HPDE6-E6E7 (cell line): Measurements from ENCODE around the gene CD63.

Experiments
- DNase-seq: peaks from one replicate; pipeline ENCODE4 v3.0.0; 2011; ENCODE audit warnings: missing footprints; ENCODE audit errors: extremely low spot score

CD63 gene

GRCh38 chr12:55704824-55705718, 23.7 kb downstream of the CD63 start:
- no peak for DNase-seq

DNA sequence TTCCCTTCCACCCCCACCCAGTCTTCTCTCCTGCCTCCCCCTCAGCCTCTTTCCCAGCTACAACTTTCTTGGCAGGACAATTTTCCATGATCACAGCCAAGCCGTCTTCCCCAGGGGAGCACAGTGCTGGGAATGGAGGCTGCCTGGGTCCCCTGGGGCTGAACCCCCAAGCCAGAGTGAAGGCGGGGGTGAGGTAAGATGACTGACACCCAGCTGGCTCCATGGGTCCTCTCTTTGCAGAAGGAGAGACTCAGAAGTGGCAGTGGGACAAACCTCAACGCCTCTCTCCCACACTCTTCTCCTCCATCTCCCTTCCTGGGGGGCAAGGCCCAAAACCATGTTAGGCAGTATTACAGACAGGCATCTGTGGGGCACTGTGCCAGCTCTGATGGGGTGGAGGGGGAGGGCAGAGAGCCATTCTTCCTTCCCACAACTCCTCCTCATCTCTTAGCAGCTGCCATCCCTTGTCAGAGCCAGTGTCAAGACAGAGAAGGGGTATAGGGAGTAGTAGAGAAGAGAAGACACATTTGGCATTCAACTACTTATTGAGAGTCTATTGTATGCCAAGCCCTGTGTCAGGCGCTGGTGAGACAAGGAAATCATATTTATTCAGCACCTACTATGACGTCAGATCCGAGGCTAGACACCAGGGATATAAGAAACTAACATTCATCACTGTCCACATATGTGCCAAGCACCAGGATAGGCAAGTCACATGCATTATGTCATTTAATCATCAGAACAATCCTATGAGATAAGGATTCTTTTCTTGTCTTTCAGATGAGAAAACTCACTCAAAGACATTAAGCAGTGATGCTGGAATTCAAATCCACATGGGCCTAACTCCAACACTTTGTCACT, 24.7 kb downstream of the CD63 start:
- DNase-seq: no peak

- DNase-seq: no peak
Measured at GRCh38 chr12:55703288-55703687, 25.5 kb downstream of the CD63 start.

DNA sequence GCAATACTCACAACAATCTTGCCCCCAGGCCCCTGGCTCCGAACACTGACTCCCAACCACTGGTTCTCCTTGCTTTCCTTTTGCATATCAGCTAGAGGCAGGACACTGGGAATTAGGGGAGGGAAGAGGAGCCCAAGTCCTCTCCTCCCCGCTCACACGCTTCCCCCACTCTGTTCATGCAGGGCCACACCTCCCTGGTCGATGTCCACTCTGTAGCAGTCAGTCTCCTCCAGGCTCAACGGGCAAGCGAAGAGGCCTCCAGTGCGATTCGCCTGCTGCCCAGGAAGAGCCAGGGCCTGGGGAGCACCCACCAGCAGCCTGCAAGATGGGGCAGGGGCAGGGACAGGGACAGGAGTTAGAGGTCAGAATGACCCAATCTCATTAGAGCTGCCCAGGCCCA, 25.9 kb downstream of the CD63 start:
- DNase-seq: no peak

DNA sequence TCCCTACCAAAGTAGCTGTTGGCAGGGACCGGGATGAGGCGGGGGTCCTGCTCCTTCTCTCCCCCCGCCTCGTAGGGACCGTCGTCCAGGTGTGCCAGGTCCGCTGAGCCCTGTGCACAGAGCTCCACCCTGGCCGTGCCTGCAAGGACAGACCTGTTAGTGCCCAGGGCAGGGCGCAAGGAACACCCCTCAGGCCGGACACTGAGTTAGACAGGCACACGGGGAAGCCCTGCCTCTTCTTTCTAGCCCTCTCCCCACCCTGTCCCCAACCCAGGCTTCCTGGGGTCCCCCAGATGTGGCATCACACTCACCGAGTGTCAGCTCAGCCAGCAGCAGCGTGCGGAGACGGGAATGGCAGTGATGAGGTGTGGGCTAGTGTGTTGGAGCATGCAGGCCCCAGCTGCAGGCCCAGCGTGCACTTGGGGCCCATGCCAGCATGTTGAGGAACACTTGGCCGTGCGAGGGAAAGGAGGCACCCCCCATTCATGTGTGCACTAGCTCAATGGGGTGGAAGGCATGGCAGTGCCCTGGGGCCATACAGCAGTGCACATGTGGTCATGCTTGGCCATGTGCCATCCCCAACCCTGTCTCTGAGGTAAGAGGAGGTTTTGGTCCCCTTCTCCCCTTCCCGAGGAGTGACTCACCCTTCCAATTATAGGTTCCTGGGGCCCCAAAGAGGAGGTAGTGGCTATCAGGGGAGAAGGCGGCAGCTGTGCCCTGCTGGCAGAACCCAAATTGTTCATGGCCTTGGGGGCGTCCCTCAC, 28.4 kb downstream of the CD63 start:
- DNase-seq: no peak

DNA sequence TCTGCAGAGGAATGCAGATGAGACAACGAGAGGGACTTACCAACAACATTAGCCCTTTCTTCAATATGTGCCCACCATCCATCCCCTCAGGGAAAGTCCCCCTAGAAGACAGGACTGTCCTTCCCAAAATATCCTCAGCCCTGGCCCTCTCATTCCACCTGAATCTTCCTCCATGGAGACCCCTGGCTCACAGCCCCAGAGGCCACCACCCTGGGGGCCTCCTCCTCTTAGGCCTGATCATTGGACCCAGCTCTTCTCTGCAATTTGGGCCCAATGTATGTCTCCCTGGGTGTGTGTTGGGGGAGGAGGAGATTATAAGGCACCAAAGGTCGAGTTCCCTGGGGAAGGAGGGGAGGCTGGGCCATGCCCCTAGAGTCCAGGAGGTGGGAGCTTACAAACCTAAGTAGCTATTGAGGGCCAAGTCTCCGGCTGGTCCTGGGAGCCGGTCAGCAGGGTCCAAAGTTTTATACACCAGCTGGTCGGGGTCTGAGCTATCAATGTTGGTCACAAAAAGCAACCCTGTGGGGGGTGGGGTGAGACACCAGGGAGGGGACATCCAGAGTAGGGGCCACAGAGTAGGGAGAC, 29.2 kb downstream of the CD63 start:
- no peak for DNase-seq

DNA sequence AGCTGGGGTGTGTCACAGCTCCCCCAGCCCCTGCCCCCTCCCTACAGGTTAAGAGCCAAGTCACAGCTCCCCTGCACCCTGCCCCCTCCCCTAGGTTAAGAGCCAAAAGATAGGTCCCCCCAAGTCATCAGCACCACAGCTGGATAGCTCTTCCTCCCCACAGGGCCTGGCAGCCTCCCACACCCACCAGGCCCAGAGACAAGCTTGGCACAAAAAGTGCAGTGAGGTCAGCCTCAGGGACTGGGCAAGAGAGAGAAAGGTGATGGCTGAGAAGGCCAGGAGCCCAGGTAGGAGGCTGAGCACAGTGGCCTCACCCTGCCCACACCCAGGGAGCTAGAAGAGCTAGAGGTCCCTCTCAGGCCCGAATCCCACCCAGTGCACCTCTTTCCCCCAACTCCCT, 29.8 kb downstream of the CD63 start:
- no peak for DNase-seq

- DNase-seq: no peak
Measured at GRCh38 chr12:55698241-55698955, 30.4 kb downstream of the CD63 start.

DNA sequence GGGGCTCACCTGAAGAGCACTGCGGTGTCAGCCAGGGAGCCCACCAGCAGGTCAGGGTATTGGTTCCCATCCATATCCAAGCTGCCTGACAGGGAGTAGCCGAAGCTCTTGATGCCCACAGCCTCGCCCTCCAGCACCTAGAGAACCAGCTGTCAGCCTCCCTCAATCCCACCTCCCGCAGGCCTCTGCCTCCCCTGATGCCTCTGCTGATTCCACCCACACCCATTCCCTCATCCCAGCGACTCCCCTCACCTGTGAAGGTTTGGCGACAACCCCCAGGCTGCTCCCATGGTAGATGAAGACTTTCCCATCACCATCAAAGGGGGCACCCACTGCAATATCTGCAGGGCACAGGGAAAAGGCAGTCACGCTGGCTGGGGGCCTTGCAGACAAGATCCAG, 31.1 kb downstream of the CD63 start:
- no peak for DNase-seq

GRCh38 chr12:55696796-55697462, 31.9 kb downstream of the CD63 start:
- DNase-seq: no peak

- DNase-seq: no peak
Measured at GRCh38 chr12:55696141-55696540, 32.7 kb downstream of the CD63 start.

DNA sequence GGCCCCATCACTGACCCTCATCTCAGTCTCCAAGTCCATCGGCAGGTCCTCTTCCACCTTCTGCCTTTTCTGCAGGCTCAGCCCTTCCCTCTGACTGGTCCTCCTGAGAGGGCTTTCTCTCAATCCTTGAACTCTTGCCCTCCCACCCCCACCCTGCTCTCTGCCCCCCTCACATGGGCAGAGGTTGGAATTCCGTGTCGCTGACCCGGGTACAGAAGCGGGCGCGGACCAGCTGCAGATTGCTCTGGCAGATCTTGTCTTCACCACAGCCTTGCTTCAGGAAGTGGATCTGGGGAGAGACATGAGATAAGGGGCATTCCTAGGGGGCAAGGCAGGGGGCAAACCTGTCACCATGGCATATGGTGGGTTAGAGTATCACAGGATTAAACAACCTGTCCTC, 33.5 kb downstream of the CD63 start:
- no peak for DNase-seq

- no peak for DNase-seq
Measured at GRCh38 chr12:55694651-55695050, 34.2 kb downstream of the CD63 start.

DNA sequence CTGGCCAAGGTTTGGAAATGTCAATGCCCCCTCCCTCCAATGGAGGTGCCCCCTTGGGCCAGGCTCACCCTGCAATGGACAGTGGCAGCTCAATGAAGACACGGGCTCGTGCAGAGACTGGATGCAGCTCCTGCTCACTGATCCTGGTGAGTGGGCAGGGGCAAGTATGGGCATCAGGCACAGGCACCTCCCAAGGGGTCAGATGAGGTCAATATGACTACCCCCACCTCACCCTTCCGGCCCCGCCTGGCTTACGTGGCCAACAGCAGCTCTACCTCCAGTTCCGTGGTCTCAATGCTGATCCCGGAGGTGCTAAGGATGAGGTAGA, 34.7 kb downstream of the CD63 start:
- no peak for DNase-seq

DNA sequence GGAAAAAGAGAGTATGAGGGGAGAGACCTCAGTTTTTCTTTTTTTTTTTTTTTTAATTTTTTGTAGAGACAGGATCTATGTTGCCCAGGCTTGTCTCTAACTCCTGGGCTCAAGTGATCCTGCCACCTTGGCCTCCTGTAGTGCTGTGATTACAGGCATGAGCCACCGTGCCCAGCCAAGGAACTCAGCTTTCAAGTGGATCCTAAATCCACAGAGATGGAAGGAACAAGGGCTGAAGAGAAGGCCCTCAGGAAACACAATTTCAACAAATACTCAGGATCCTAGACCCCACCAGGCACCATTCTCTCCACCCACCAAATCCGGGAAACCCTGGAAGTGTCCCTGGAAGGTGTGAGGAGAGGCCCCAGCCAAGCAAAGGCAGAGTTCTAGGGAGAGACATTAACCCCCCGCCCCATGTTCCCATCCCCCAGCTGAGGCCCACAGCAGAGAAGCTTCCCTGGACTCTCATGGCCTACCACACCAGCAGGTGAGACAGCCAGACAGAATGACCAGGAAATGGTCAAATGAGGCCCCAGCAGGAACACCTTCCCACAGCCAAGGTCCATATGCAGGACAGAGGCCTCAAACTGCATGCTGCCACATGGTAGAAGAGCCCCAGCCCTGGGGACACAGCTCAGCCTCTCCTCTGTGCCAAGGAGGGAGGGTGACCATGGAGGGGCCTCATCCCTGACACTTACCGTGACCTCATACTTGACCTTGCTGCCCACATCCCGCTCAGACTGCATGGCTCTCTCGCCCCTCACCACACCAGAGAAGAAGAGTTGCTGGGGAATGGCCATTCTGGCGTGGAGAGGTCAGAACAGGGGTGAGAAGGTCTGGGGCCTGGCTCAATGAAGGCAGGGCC, 35.3 kb downstream of the CD63 start:
- no peak for DNase-seq

- DNase-seq: no peak
Measured at GRCh38 chr12:55692631-55693322, 36.0 kb downstream of the CD63 start.

GRCh38 chr12:55688716-55689655, 39.8 kb downstream of the CD63 start:
- no peak for DNase-seq

DNA sequence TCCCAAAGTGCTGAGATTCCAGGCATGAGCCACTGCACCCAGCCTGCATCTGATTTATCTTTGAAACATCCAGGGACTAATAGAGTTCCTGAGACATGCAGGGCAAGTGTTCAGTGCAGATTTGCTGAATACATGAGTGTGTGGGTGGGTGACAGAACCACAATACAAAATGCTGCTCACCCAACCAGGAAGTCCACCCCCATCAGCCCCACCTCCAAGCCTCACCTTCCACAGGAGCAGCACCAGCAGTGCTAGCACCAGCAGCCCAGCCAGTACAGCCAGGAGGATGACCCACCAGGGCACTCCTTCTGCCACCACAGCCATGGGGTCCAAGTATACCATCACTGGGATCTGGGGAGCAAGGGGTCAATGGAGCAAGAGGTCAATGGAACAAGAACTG, 41.1 kb downstream of the CD63 start:
- no peak for DNase-seq
